HG02610 (cell line): ENCODE results near the gene SH3GL2.
A peak's percentile ranks its signal among the peaks of the same experiment; 100 is the strongest.

Experiments used
- ATAC-seq: cut with Tn5 transposase; IDR thresholded peaks from one replicate; pipeline ENCODE4 v1.9.1; 2021; ENCODE audit warnings: mild to moderate bottlenecking, moderate library complexity; ENCODE audit not compliant: unreplicated experiment

SH3GL2 gene

GRCh38 chr9:17578911-17579793, at the start of gene SH3GL2:
SH3GL2 (plus strand) TSS chr9:17579066.
- ATAC-seq: peak; percentile 62

- peak; percentile 88 for ATAC-seq
Measured at GRCh38 chr9:17531642-17532254, 47.1 kb upstream of the SH3GL2 start.

GRCh38 chr9:17532461-17532860, 46.4 kb upstream of the SH3GL2 start:
- no peak for ATAC-seq

GRCh38 chr9:17535176-17535575, 43.7 kb upstream of the SH3GL2 start:
- no peak for ATAC-seq

GRCh38 chr9:17536027-17536426, 42.8 kb upstream of the SH3GL2 start:
- ATAC-seq: no peak

GRCh38 chr9:17551023-17551422, 27.8 kb upstream of the SH3GL2 start:
- no peak for ATAC-seq

- no peak for ATAC-seq
Measured at GRCh38 chr9:17555362-17556054, 23.4 kb upstream of the SH3GL2 start.

GRCh38 chr9:17556255-17556654, 22.6 kb upstream of the SH3GL2 start:
- ATAC-seq: no peak

- no peak for ATAC-seq
Measured at GRCh38 chr9:17556935-17557334, 21.9 kb upstream of the SH3GL2 start.

GRCh38 chr9:17571825-17572224, 7.0 kb upstream of the SH3GL2 start:
- no peak for ATAC-seq

- ATAC-seq: no peak
Measured at GRCh38 chr9:17574342-17574741, 4.5 kb upstream of the SH3GL2 start.

- ATAC-seq: no peak
Measured at GRCh38 chr9:17578577-17578910, 322 bp upstream of the SH3GL2 start.

GRCh38 chr9:17580119-17580518, 1.3 kb downstream of the SH3GL2 start:
- no peak for ATAC-seq

GRCh38 chr9:17587113-17587512, 8.2 kb downstream of the SH3GL2 start:
- ATAC-seq: no peak

- no peak for ATAC-seq
Measured at GRCh38 chr9:17588395-17588794, 9.5 kb downstream of the SH3GL2 start.

- no peak for ATAC-seq
Measured at GRCh38 chr9:17588941-17589340, 10.1 kb downstream of the SH3GL2 start.

GRCh38 chr9:17589771-17590170, 10.9 kb downstream of the SH3GL2 start:
- ATAC-seq: no peak

GRCh38 chr9:17594961-17595360, 16.1 kb downstream of the SH3GL2 start:
- ATAC-seq: no peak

GRCh38 chr9:17597977-17598376, 19.1 kb downstream of the SH3GL2 start:
- no peak for ATAC-seq

- no peak for ATAC-seq
Measured at GRCh38 chr9:17600962-17601593, 22.2 kb downstream of the SH3GL2 start.

- ATAC-seq: no peak
Measured at GRCh38 chr9:17604556-17604955, 25.7 kb downstream of the SH3GL2 start.
